Suprapubic skin (tissue), 4 donors: ENCODE measurements around the gene BAHCC1. TPM values are rescaled to one million over a fixed set of nuclear protein-coding genes. Genes with fewer than 3 reads are reported as not detected.

ENCODE experiments used
- DNase-seq, 2 donors: peaks; one replicate each; pipeline ENCODE4 v3.0.0-alpha.2; 2019; ENCODE audit warnings: low spot score in 2 of 2
- H3K27ac ChIP-seq: fragments of 200-600 bp; sonication (generic); one replicate; pipeline ENCODE4 v1.5.1; 2019
- H3K27me3 ChIP-seq: fragments of 200-600 bp; sonication (generic); one replicate; pipeline ENCODE4 v1.5.1; 2019
- H3K36me3 ChIP-seq: fragments of 200-600 bp; sonication (generic); one replicate; pipeline ENCODE4 v1.5.1; 2019
- H3K4me1 ChIP-seq: fragments of 200-600 bp; sonication (generic); one replicate; pipeline ENCODE4 v1.5.1; 2019
- H3K4me3 ChIP-seq: fragments of 200-600 bp; sonication (generic); one replicate; pipeline ENCODE4 v1.5.1; 2019; ENCODE audit warnings: mild to moderate bottlenecking
- H3K9me3 ChIP-seq: fragments of 200-600 bp; sonication (generic); one replicate; pipeline ENCODE4 v1.5.1; 2019
- CTCF ChIP-seq, 2 donors: fragments of 200-600 bp in 1 of 2; fragments of 450-650 bp in 1 of 2; sonication (generic) in 1 of 2; IDR thresholded peaks; one replicate each; pipeline ENCODE4 v1.5.1; 2016 to 2019; ENCODE audit warnings: antibody characterized with exemption in 2 of 2, mild to moderate bottlenecking in 1 of 2, moderate library complexity in 1 of 2
- EP300 ChIP-seq: sonication (generic); formaldehyde crosslinking; IDR thresholded peaks from one replicate; pipeline ENCODE4 v1.6.1; 2017; ENCODE audit warnings: antibody characterized with exemption
- POLR2A ChIP-seq, 2 donors: fragments of 450-650 bp; IDR thresholded peaks; one replicate each; pipeline ENCODE4 v1.6.1; 2017; ENCODE audit warnings: antibody characterized with exemption in 2 of 2, mild to moderate bottlenecking in 2 of 2, moderate library complexity in 2 of 2
- POLR2AphosphoS5 ChIP-seq, 3 donors: sonication (generic); formaldehyde crosslinking; IDR thresholded peaks; one replicate each; pipeline ENCODE4 v1.6.1; 2017; ENCODE audit warnings: antibody characterized with exemption in 3 of 3
- WGBS: methylation state at CpG from one replicate; pipeline ENCODE4 v1.1.5; 2018; 5-methylcytosine and 5-hydroxymethylcytosine counted together
- total RNA-seq, 4 donors: library from RNA; depleted of rRNA; stranded (reverse); fragments of >200 nt; gene quantifications; one replicate each; pipeline ENCODE4 v1.1.0, GENCODE V29; 2016

The BAHCC1 gene
- total RNA-seq, 4 donors from 2014 or later: 4.5 to 19.3 (median 12.2) TPM

- DNase-seq: no peak
- Histone ChIP-seq H3K4me3 (peak overlapping the region; percentile 86), H3K27me3 (no peaks in the 10 kb centered on the region), H3K9me3 (no peaks in the 10 kb centered on the region), H3K36me3 (no peaks in the 10 kb centered on the region), H3K27ac (peak overlapping the region; percentile 96), H3K4me1 (peaks cover 57% of the 10 kb centered on the region)
- TF ChIP-seq EP300 (no peak), POLR2A (IDR thresholded peaks at IDR 0.05) (no peak), POLR2AphosphoS5 (IDR thresholded peaks at IDR 0.05) (no peak), CTCF (IDR thresholded peaks at IDR 0.05) (no peak)
- WGBS: 2% methylated on average over 44 of the region's 48 CpGs
Observed at GRCh38 chr17:81398176-81398831, 3.0 kb downstream of the BAHCC1 start.

GRCh38 chr17:81398832-81399411, 3.7 kb downstream of the BAHCC1 start:
- H3K4me1 ChIP-seq: peaks cover 63% of the 10 kb centered on the region
- H3K27ac ChIP-seq: peak overlapping the region; percentile 96
- DNase-seq: no peak
- no peaks in the 10 kb centered on the region for H3K9me3 ChIP-seq
- no peaks in the 10 kb centered on the region for H3K36me3 ChIP-seq
- TF ChIP-seq POLR2AphosphoS5 (IDR thresholded peaks at IDR 0.05) (no peak), EP300 (no peak), POLR2A (IDR thresholded peaks at IDR 0.05) (no peak), CTCF (IDR thresholded peaks at IDR 0.05) (no peak)
- H3K27me3 ChIP-seq: no peaks in the 10 kb centered on the region
- 2% methylated on average over 14 of the region's 46 CpGs for WGBS
- H3K4me3 ChIP-seq: peak overlapping the region; percentile 86

GRCh38 chr17:81399481-81400153, 4.4 kb downstream of the BAHCC1 start:
- H3K27me3 ChIP-seq: no peaks in the 10 kb centered on the region

GRCh38 chr17:81400154-81400977, 5.1 kb downstream of the BAHCC1 start:
- no peak for DNase-seq
- no peaks in the 10 kb centered on the region for H3K27me3 ChIP-seq
- TF ChIP-seq POLR2AphosphoS5 (IDR thresholded peaks at IDR 0.05) (peak in 1 of 3 donors; percentile 46), EP300 (no peak), CTCF (IDR thresholded peaks at IDR 0.05) (no peak), POLR2A (IDR thresholded peaks at IDR 0.05) (no peak)
- peaks cover 67% of the 10 kb centered on the region for H3K4me1 ChIP-seq
- H3K4me3 ChIP-seq: peak overlapping the region; percentile 86
- WGBS: 7% methylated on average over 41 of the region's 67 CpGs
- H3K36me3 ChIP-seq: no peaks in the 10 kb centered on the region
- H3K9me3 ChIP-seq: no peaks in the 10 kb centered on the region
- peak overlapping the region; percentile 96 for H3K27ac ChIP-seq

More at GRCh38 chr17:81399481-81400153, 4.4 kb downstream of the BAHCC1 start:
- Histone ChIP-seq H3K9me3 (no peaks in the 10 kb centered on the region), H3K36me3 (no peaks in the 10 kb centered on the region), H3K27ac (peak overlapping the region; percentile 96), H3K4me3 (peak overlapping the region; percentile 86), H3K4me1 (peaks cover 64% of the 10 kb centered on the region)
- DNase-seq: no peak
- TF ChIP-seq EP300: no peak
- no peak for TF ChIP-seq POLR2A (IDR thresholded peaks at IDR 0.05)
- no peak for TF ChIP-seq CTCF (IDR thresholded peaks at IDR 0.05)
- peak in 1 of 3 donors; percentile 10 for TF ChIP-seq POLR2AphosphoS5 (IDR thresholded peaks at IDR 0.05)
- WGBS: 0% methylated on average over 17 of the region's 95 CpGs
